Measurements from ENCODE around the gene WIPI1.

The WIPI1 gene

GRCh38 chr17:68450391-68450790, 6.9 kb downstream of the WIPI1 start:
- in situ Hi-C loops (cut with HindIII; ENCODE audit: low sequenced_read_pairs) = no loop called here
- DNase-seq (ENCODE audit: low read depth, low spot score) = no peak
- no peak overlapping the region for H3K4me3 ChIP-seq (ENCODE audit: low read depth, low read length)
- no peak for TF ChIP-seq CTCF (IDR thresholded peaks at IDR 0.05; ENCODE audit: low read depth, low read length)

- no peak overlapping the region for H3K4me3 ChIP-seq (ENCODE audit: low read depth, low read length)
- in situ Hi-C loops (cut with HindIII; ENCODE audit: low sequenced_read_pairs) = no loop called here
- no peak for TF ChIP-seq CTCF (IDR thresholded peaks at IDR 0.05; ENCODE audit: low read depth, low read length)
- DNase-seq (ENCODE audit: low read depth, low spot score) = no peak
Observed at GRCh38 chr17:68449021-68449739, 8.1 kb downstream of the WIPI1 start.

- no peak for TF ChIP-seq CTCF (IDR thresholded peaks at IDR 0.05; ENCODE audit: low read depth, low read length)
- in situ Hi-C loops (cut with HindIII; ENCODE audit: low sequenced_read_pairs) = no loop called here
- no peak for DNase-seq (ENCODE audit: low read depth, low spot score)
Observed at GRCh38 chr17:68446626-68447041, 10.7 kb downstream of the WIPI1 start.

GRCh38 chr17:68445671-68446070, 11.6 kb downstream of the WIPI1 start:
- DNase-seq (ENCODE audit: low read depth, low spot score) = no peak
- no peak overlapping the region for H3K4me3 ChIP-seq (ENCODE audit: low read depth, low read length)
- in situ Hi-C loops (cut with HindIII; ENCODE audit: low sequenced_read_pairs) = no loop called here
- TF ChIP-seq CTCF (IDR thresholded peaks at IDR 0.05; ENCODE audit: low read depth, low read length) = no peak

More at GRCh38 chr17:68446626-68447041, 10.7 kb downstream of the WIPI1 start:
- no peak overlapping the region for H3K4me3 ChIP-seq (ENCODE audit: low read depth, low read length)

GRCh38 chr17:68443972-68444464, 13.3 kb downstream of the WIPI1 start:
- TF ChIP-seq CTCF (IDR thresholded peaks at IDR 0.05; ENCODE audit: low read depth, low read length) = no peak
- H3K4me3 ChIP-seq (ENCODE audit: low read depth, low read length) = no peak overlapping the region
- in situ Hi-C loops (cut with HindIII; ENCODE audit: low sequenced_read_pairs) = no loop called here
- DNase-seq (ENCODE audit: low read depth, low spot score) = no peak

- TF ChIP-seq CTCF (IDR thresholded peaks at IDR 0.05; ENCODE audit: low read depth, low read length) = no peak
- DNase-seq (ENCODE audit: low read depth, low spot score) = no peak
- no peak overlapping the region for H3K4me3 ChIP-seq (ENCODE audit: low read depth, low read length)
- in situ Hi-C loops (cut with HindIII; ENCODE audit: low sequenced_read_pairs) = no loop called here
Observed at GRCh38 chr17:68441070-68441770, 16.1 kb downstream of the WIPI1 start.

All from astrocyte of the spinal cord (primary cell).